ENCODE data around the gene SLC49A4. TPM values are rescaled to one million over a fixed set of nuclear protein-coding genes. Genes with fewer than 3 reads are reported as not detected.
A peak's percentile ranks its signal among the peaks of the same experiment; 100 is the strongest.

Gene SLC49A4
- polyA plus RNA-seq, 3 donors, result 12.9 to 19.0 (median 18.6) TPM

DNA sequence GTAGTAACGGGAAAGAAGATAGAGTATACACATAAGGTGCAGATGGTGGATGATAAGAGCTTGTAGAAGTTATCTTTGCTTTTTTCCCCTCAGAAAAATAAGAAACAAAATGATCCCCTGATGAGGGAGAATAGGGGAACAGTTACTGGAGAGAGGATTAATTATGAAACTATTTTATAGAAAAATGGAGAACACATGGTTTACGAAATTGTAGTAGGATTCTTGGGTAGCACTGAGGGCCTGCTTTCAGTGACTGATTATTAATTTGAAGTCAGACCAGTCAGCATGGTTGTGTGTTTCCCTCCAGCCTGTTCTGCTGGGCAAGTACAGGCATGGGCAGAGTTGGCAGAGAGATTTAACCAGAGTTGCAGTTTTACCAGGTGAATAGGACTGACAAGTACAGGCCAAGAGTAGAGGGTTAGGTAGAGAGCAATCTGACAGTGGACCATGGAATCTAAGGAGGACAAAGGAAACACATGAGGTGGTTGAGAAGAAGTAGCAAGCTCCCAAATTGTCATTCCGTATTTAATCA, 5.9 kb downstream of the SLC49A4 start:
- H3K4me1 Mint-ChIP-seq, result peaks cover 34% of the 10 kb centered on the region
- no peaks in the 10 kb centered on the region for H3K9me3 ChIP-seq (replicated peaks in 1 of 2; ENCODE audit: control insufficient read depth in 1 of 2, insufficient read depth in 1 of 2, low read length in 2 of 2)
- intact Hi-C loops (cut with micrococcal nuclease), result no loop called here

DNA sequence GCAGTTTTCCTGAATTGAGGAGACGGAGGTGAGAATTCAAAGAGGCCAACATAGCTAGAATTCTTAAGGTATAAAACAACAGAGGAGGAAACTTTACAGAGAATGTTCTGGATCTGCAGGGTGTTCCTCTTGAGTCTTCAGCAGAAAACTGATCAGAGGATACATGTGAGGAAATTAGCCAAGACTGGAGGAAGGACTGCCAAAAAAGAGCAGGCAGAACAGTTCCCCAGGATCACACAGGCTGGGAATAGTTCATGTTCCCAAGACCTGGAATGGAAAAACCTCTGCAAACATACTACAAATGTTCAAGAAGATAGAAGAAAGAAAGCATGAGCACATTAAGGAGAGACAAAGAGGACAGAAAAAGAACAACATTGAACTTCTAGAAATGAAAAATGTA, 7.5 kb downstream of the SLC49A4 start:
- no peaks in the 10 kb centered on the region for H3K9me3 ChIP-seq (replicated peaks in 1 of 2; ENCODE audit: control insufficient read depth in 1 of 2, insufficient read depth in 1 of 2, low read length in 2 of 2)
- 100% methylated on average over 1 of the region's 1 CpG for WGBS (ENCODE audit: insufficient coverage)
- no peak overlapping the region for H3K9ac ChIP-seq (ENCODE audit: insufficient read depth, low read length, poor library complexity, severe bottlenecking)
- no peak overlapping the region for H3K4me3 Mint-ChIP-seq
- H3K36me3 Mint-ChIP-seq, result peaks cover 30 to 31% of the 10 kb centered on the region in 2 donors
- TF ChIP-seq CTCF (IDR thresholded peaks at IDR 0.05), result no peak
- peaks cover 95% of the 10 kb centered on the region for H4K20me1 ChIP-seq (ENCODE audit: insufficient read depth, low read length)
- intact Hi-C loops (cut with micrococcal nuclease), result no loop called here
- H3K9me3 Mint-ChIP-seq, result no peaks in the 10 kb centered on the region
- H3K4me3 ChIP-seq (replicated peaks in 1 of 3; ENCODE audit: low read depth in 2 of 3, low read length in 3 of 3), result no peak overlapping the region
- H3K27ac Mint-ChIP-seq, result peak overlapping the region in 2 of 7 donors; percentile 15 to 17
- peaks cover 10 to 37% of the 10 kb centered on the region in 2 donors for H3K36me3 ChIP-seq (replicated peaks in 1 of 2; ENCODE audit: control insufficient read depth in 1 of 2, insufficient read depth in 2 of 2, low read length in 2 of 2)
- peaks cover 94% of the 10 kb centered on the region for H3K79me2 ChIP-seq (ENCODE audit: insufficient read depth, low read length)
- H3K4me1 ChIP-seq (ENCODE audit: control insufficient read depth in 1 of 2, insufficient read depth in 2 of 2, low read length in 2 of 2), result peaks cover 24 to 28% of the 10 kb centered on the region in 2 donors
- no peak overlapping the region for H3K4me2 ChIP-seq (replicated peaks; ENCODE audit: extremely low read depth, low read length, poor library complexity, severe bottlenecking)
- no peaks in the 10 kb centered on the region for H3K27me3 Mint-ChIP-seq (ENCODE audit: low read depth in 3 of 3)
- H3K27ac ChIP-seq (ENCODE audit: low read depth in 1 of 2, low read length in 2 of 2), result no peak overlapping the region
- no peak for DNase-seq
- H2AFZ ChIP-seq (ENCODE audit: insufficient read depth, low read depth, low read length, poor library complexity, severe bottlenecking), result no peak overlapping the region
- peaks cover 18% of the 10 kb centered on the region for H3K4me1 Mint-ChIP-seq
- H3K27me3 ChIP-seq (ENCODE audit: control insufficient read depth in 2 of 2, insufficient read depth in 2 of 2, low read length in 2 of 2), result no peaks in the 10 kb centered on the region

More for the DNA sequence above, 5.9 kb downstream of the SLC49A4 start:
- Mint-ChIP-seq H3K27ac (no peak overlapping the region), H3K9me3 (no peaks in the 10 kb centered on the region), H3K27me3 (ENCODE audit: low read depth in 3 of 3) (no peaks in the 10 kb centered on the region), H3K4me3 (no peak overlapping the region), H3K36me3 (peaks cover 19 to 25% of the 10 kb centered on the region in 2 donors)
- Histone ChIP-seq H4K20me1 (ENCODE audit: insufficient read depth, low read length) (peaks cover 84% of the 10 kb centered on the region), H3K4me2 (replicated peaks; ENCODE audit: extremely low read depth, low read length, poor library complexity, severe bottlenecking) (peak overlapping the region; percentile 14), H3K4me1 (ENCODE audit: control insufficient read depth in 1 of 2, insufficient read depth in 2 of 2, low read length in 2 of 2) (peaks cover 39 to 42% of the 10 kb centered on the region in 2 donors), H2AFZ (ENCODE audit: insufficient read depth, low read depth, low read length, poor library complexity, severe bottlenecking) (no peak overlapping the region), H3K36me3 (replicated peaks in 1 of 2; ENCODE audit: control insufficient read depth in 1 of 2, insufficient read depth in 2 of 2, low read length in 2 of 2) (peaks cover 3 to 28% of the 10 kb centered on the region in 2 donors), H3K9ac (ENCODE audit: insufficient read depth, low read length, poor library complexity, severe bottlenecking) (no peak overlapping the region), H3K79me2 (ENCODE audit: insufficient read depth, low read length) (peaks cover 99% of the 10 kb centered on the region), H3K27ac (ENCODE audit: low read depth in 1 of 2, low read length in 2 of 2) (peak overlapping the region in 1 of 2 donors; percentile 63), H3K27me3 (ENCODE audit: control insufficient read depth in 2 of 2, insufficient read depth in 2 of 2, low read length in 2 of 2) (no peaks in the 10 kb centered on the region), H3K4me3 (replicated peaks in 1 of 3; ENCODE audit: low read depth in 2 of 3, low read length in 3 of 3) (no peak overlapping the region)
- no peak for TF ChIP-seq CTCF (IDR thresholded peaks at IDR 0.05)
- DNase-seq, result peak in 1 of 3 donors; percentile 10
- 58% methylated on average over 2 of the region's 3 CpGs for WGBS (ENCODE audit: insufficient coverage)
